OCI-LY3 (cell line): ENCODE measurements around the gene RPS6KA1.

Source experiments
- H2AFZ ChIP-seq: fragments of 200-600, 300-600 bp; shearing (Covaris generic); 2 replicates; pipeline ENCODE4 v1.6.0; 2014; ENCODE audit warnings: antibody characterized with exemption, low read depth, low read length
- H3K27ac ChIP-seq: fragments of 200-600, 300-600 bp; sonication (generic); 2 replicates; pipeline ENCODE4 v1.5.1; 2014; ENCODE audit warnings: mild to moderate bottlenecking, low read length, moderate library complexity, mixed read lengths
- H3K27me3 ChIP-seq: fragments of 200-600, 300-600 bp; sonication (generic); 2 replicates; pipeline ENCODE4 v1.6.1; 2014; ENCODE audit warnings: low read depth, low read length, mixed read lengths
- H3K36me3 ChIP-seq: fragments of 200-600, 300-600 bp; sonication (generic); replicated peaks from 2 replicates; pipeline ENCODE3; 2014; ENCODE audit warnings: low read depth, low read length, mixed read lengths
- H3K4me1 ChIP-seq: fragments of 300-600, 200-600 bp; sonication (generic); 2 replicates; pipeline ENCODE4 v1.6.1; 2014; ENCODE audit warnings: low read length, mixed read lengths
- H3K4me2 ChIP-seq: fragments of 200-600, 300-600 bp; sonication (generic); 2 replicates; pipeline ENCODE4 v1.6.1; 2014; ENCODE audit warnings: low read length, mixed read lengths
- H3K4me3 ChIP-seq: fragments of 300-600, 200-600 bp; sonication (generic); 2 replicates; pipeline ENCODE4 v1.5.1; 2014; ENCODE audit warnings: antibody characterized with exemption, mild to moderate bottlenecking, low read length, moderate library complexity
- H3K79me2 ChIP-seq: fragments of 300-600, 200-600 bp; shearing (Covaris generic); 2 replicates; pipeline ENCODE4 v1.6.1; 2014; ENCODE audit warnings: mild to moderate bottlenecking, low read length, mixed read lengths
- H3K9ac ChIP-seq: fragments of 300-600, 200-600 bp; shearing (Covaris generic); 2 replicates; pipeline ENCODE4 v1.6.0; 2014; ENCODE audit warnings: mild to moderate bottlenecking, low read length, moderate library complexity
- H3K9me3 ChIP-seq: fragments of 200-600, 300-600 bp; shearing (Covaris generic); 2 replicates; pipeline ENCODE4 v1.6.1; 2014; ENCODE audit warnings: low read length, mixed read lengths; ENCODE audit not compliant: insufficient read depth
- H4K20me1 ChIP-seq: fragments of 200-600, 300-600 bp; sonication (generic); 2 replicates; pipeline ENCODE4 v1.6.1; 2016; ENCODE audit warnings: low read length, mixed read lengths; ENCODE audit not compliant: insufficient read depth
- EZH2phosphoT487 ChIP-seq: fragments of 200-600 bp; shearing (Covaris generic); IDR thresholded peaks from 2 replicates; pipeline ENCODE4 v1.6.1; 2018; ENCODE audit warnings: antibody characterized with exemption, mixed run types, low read depth
- TF ChIP-seq, protein P1 (sequence below): fragments of 200-600, 300-600 bp; sonication (generic); IDR thresholded peaks from 2 replicates; pipeline ENCODE4 v1.5.1; 2014; ENCODE audit warnings: antibody characterized with exemption, low read length, low read depth

Gene RPS6KA1

DNA sequence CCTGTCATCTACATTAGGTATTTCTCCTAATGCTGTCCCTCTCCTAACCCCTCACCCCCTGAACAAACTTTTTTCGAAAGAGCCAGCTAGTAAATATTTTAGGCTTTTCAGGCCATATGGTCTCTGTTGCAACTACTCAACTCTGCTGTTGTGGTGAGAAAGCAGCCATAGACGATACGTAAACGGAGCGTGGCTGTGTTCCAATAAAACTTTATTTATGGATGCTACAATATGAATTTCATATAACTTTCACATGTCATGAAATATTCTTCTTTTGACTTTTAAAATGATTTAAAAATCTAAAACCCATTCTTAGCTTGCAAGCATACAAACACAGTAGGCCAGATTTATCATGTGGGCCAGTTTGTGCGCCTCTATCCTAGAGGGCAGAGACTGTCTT, 11.2 kb upstream of the RPS6KA1 start:
- H2AFZ ChIP-seq, result no peak overlapping the region
- H3K4me2 ChIP-seq, result no peak overlapping the region
- H3K4me3 ChIP-seq, result no peak overlapping the region
- no peaks in the 10 kb centered on the region for H3K36me3 ChIP-seq
- H3K27me3 ChIP-seq, result no peaks in the 10 kb centered on the region
- no peaks in the 10 kb centered on the region for H4K20me1 ChIP-seq
- H3K79me2 ChIP-seq, result no peaks in the 10 kb centered on the region
- no peak overlapping the region for H3K27ac ChIP-seq
- no peaks in the 10 kb centered on the region for H3K9me3 ChIP-seq
- no peak for TF ChIP-seq EZH2phosphoT487
- TF ChIP-seq, protein P1, sequence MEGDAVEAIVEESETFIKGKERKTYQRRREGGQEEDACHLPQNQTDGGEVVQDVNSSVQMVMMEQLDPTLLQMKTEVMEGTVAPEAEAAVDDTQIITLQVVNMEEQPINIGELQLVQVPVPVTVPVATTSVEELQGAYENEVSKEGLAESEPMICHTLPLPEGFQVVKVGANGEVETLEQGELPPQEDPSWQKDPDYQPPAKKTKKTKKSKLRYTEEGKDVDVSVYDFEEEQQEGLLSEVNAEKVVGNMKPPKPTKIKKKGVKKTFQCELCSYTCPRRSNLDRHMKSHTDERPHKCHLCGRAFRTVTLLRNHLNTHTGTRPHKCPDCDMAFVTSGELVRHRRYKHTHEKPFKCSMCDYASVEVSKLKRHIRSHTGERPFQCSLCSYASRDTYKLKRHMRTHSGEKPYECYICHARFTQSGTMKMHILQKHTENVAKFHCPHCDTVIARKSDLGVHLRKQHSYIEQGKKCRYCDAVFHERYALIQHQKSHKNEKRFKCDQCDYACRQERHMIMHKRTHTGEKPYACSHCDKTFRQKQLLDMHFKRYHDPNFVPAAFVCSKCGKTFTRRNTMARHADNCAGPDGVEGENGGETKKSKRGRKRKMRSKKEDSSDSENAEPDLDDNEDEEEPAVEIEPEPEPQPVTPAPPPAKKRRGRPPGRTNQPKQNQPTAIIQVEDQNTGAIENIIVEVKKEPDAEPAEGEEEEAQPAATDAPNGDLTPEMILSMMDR, result no peak
- no peaks in the 10 kb centered on the region for H3K4me1 ChIP-seq
- no peak overlapping the region for H3K9ac ChIP-seq

DNA sequence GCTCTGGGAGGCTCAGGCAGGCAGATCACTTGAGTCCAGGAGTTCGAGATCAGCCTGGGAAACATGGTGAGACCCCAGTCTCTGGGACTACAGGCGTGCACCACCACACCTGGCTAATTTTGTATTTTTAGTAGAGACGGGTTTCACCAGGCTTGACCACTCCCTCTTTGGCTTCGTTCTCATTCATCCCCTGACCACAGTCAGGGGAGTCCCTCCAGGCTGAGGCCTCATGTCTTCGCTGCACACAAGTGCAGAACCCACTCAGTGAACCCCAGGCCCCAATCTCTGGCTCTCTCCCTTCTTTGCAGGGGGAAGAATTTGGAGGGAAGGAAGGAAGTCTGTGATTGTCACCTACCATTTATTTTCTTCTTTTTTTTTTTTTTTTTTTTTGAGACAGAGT, 9.2 kb upstream of the RPS6KA1 start:
- Histone ChIP-seq H3K27ac (no peak overlapping the region), H3K9ac (no peak overlapping the region), H3K4me2 (no peak overlapping the region), H3K27me3 (no peaks in the 10 kb centered on the region), H3K4me3 (no peak overlapping the region), H3K4me1 (no peaks in the 10 kb centered on the region), H3K36me3 (no peaks in the 10 kb centered on the region), H2AFZ (no peak overlapping the region), H4K20me1 (no peaks in the 10 kb centered on the region), H3K79me2 (no peaks in the 10 kb centered on the region), H3K9me3 (no peaks in the 10 kb centered on the region)
- TF ChIP-seq, protein P1, result no peak
- TF ChIP-seq EZH2phosphoT487, result no peak

DNA sequence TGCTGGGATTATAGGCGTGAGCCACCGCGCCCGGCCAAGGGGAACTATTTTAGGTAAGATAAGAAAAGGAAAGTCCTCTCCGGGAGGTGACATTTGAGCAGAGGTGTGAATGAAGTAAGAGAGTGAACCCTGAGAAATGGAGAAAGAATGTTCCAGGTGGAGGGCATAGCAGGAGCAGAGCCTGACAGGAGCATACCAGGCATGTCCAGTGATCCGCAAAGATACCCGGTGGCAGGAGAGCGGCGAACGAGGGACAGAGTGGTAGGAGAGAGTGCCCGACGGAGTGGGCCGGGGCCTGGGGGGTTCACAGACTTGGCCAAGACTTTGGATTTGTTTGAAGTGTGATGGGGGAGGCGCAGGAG, 7.9 kb upstream of the RPS6KA1 start:
- H3K9ac ChIP-seq, result no peak overlapping the region
- TF ChIP-seq, protein P1, result no peak
- no peak for TF ChIP-seq EZH2phosphoT487
- H4K20me1 ChIP-seq, result no peaks in the 10 kb centered on the region
- H3K27ac ChIP-seq, result no peak overlapping the region
- H3K4me1 ChIP-seq, result no peaks in the 10 kb centered on the region
- H2AFZ ChIP-seq, result no peak overlapping the region
- no peaks in the 10 kb centered on the region for H3K79me2 ChIP-seq
- no peaks in the 10 kb centered on the region for H3K9me3 ChIP-seq
- no peak overlapping the region for H3K4me3 ChIP-seq
- no peaks in the 10 kb centered on the region for H3K36me3 ChIP-seq
- H3K4me2 ChIP-seq, result no peak overlapping the region
- H3K27me3 ChIP-seq, result no peaks in the 10 kb centered on the region

DNA sequence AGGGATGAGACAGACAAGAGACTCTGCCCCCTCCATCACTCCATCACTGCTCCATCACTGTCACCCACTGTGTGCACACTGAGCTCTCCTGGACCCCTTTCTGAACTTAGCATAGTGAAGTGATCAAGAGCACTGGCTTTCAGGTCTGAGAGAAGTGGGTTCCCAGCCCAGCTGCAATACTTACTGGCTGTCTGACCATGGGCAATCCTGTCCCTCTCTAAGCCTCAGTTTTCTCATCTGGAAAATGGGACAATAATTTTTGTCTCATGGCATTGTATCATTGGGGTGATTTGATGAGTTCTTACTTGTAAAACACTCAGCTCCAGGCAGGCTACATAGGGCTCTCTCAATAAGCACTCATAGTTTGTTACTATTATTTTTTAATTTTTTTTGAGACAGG, 7.5 kb upstream of the RPS6KA1 start:
- H3K27me3 ChIP-seq, result no peaks in the 10 kb centered on the region
- H4K20me1 ChIP-seq, result no peaks in the 10 kb centered on the region
- no peak overlapping the region for H3K4me3 ChIP-seq
- no peak overlapping the region for H2AFZ ChIP-seq
- H3K36me3 ChIP-seq, result no peaks in the 10 kb centered on the region
- no peaks in the 10 kb centered on the region for H3K4me1 ChIP-seq
- no peak overlapping the region for H3K27ac ChIP-seq
- H3K4me2 ChIP-seq, result no peak overlapping the region
- TF ChIP-seq, protein P1, result no peak
- H3K9ac ChIP-seq, result no peak overlapping the region
- no peaks in the 10 kb centered on the region for H3K9me3 ChIP-seq
- no peaks in the 10 kb centered on the region for H3K79me2 ChIP-seq
